GM23338 (cell line): ENCODE data around the gene CPEB3. TPM values are rescaled to one million over a fixed set of nuclear protein-coding genes. Genes with fewer than 3 reads are reported as not detected.

Experiments used
- ATAC-seq: fragments of 200-7000 bp; cut with Tn5 transposase; 3 replicates; pipeline ENCODE4 v1.9.1; 2020
- DNase-seq: peaks from one replicate; pipeline ENCODE4 v3.0.0-alpha.2; 2015; ENCODE audit warnings: low spot score
- H2AFZ ChIP-seq: fragments of 200-600 bp; sonication (generic); 2 replicates; pipeline ENCODE4 v1.8.0; 2016; ENCODE audit warnings: antibody characterized with exemption, mild to moderate bottlenecking, moderate library complexity
- H3F3A ChIP-seq: fragments of 200-600 bp; sonication (generic); replicated peaks from 2 replicates; pipeline ENCODE4 v1.8.0; 2017; ENCODE audit warnings: antibody characterized with exemption, mixed run types, low read depth
- H3K27ac ChIP-seq: fragments of 200-600 bp; sonication (generic); 2 replicates; pipeline ENCODE4 v1.6.1; 2016; ENCODE audit warnings: low read depth
- H3K27me3 ChIP-seq: fragments of 200-600 bp; sonication (generic); 2 replicates; pipeline ENCODE4 v1.8.0; 2016; ENCODE audit warnings: mild to moderate bottlenecking, mixed run types, moderate library complexity; ENCODE audit not compliant: insufficient read depth
- H3K36me3 ChIP-seq: fragments of 200-600 bp; sonication (generic); 2 replicates; pipeline ENCODE4 v1.8.0; 2016; ENCODE audit warnings: mild to moderate bottlenecking; ENCODE audit not compliant: insufficient read depth
- H3K4me1 ChIP-seq: fragments of 200-600 bp; sonication (generic); 2 replicates; pipeline ENCODE4 v1.8.0; 2016; ENCODE audit warnings: mild to moderate bottlenecking, moderate library complexity; ENCODE audit not compliant: insufficient read depth
- H3K4me2 ChIP-seq: fragments of 200-600 bp; sonication (generic); 2 replicates; pipeline ENCODE4 v1.7.1; 2017; ENCODE audit warnings: mixed run types
- H3K4me3 ChIP-seq: fragments of 200-600 bp; sonication (generic); 2 replicates; pipeline ENCODE4 v1.6.1; 2016; ENCODE audit warnings: mixed run types
- H3K79me2 ChIP-seq: fragments of 200-600 bp; sonication (generic); replicated peaks from 2 replicates; pipeline ENCODE4 v1.8.0; 2017; ENCODE audit warnings: mild to moderate bottlenecking; ENCODE audit not compliant: insufficient read depth
- H3K9me2 ChIP-seq: fragments of 200-600 bp; sonication (generic); 2 replicates; pipeline ENCODE4 v1.8.0; 2017; ENCODE audit not compliant: insufficient read depth
- H4K20me1 ChIP-seq: fragments of 200-600 bp; sonication (generic); replicated peaks from 2 replicates; pipeline ENCODE4 v1.8.0; 2017; ENCODE audit warnings: mild to moderate bottlenecking; ENCODE audit not compliant: insufficient read depth
- H3K27ac Mint-ChIP-seq: 2 replicates; pipeline ENCODE4 v1.8.0; 2020; ENCODE audit warnings: inconsistent platforms, mild to moderate bottlenecking, moderate library complexity, mixed read lengths
- H3K27me3 Mint-ChIP-seq: 3 replicates; pipeline ENCODE4 v1.8.0; 2022; ENCODE audit warnings: low read depth, mild to moderate bottlenecking, moderate library complexity, mixed read lengths, inconsistent platforms; ENCODE audit not compliant: insufficient read depth, poor library complexity
- H3K36me3 Mint-ChIP-seq: 3 replicates; pipeline ENCODE4 v1.8.0; 2021; ENCODE audit warnings: low read depth, mild to moderate bottlenecking, inconsistent platforms, moderate library complexity, mixed read lengths
- H3K4me1 Mint-ChIP-seq: 3 replicates; pipeline ENCODE4 v1.8.0; 2020; ENCODE audit warnings: mild to moderate bottlenecking, inconsistent platforms, mixed read lengths
- H3K4me3 Mint-ChIP-seq: 3 replicates; pipeline ENCODE4 v1.8.0; 2021; ENCODE audit warnings: moderate library complexity, mild to moderate bottlenecking, inconsistent platforms, mixed read lengths
- H3K9me3 Mint-ChIP-seq: 3 replicates; pipeline ENCODE4 v1.8.0; 2020; ENCODE audit warnings: moderate library complexity, mild to moderate bottlenecking, inconsistent platforms, mixed read lengths
- EZH2 ChIP-seq: fragments of 200-600 bp; sonication (generic); IDR thresholded peaks from one replicate; pipeline ENCODE4 v1.8.0; 2017; ENCODE audit warnings: antibody characterized with exemption, mild to moderate bottlenecking, low read depth; ENCODE audit not compliant: unreplicated experiment
- JUNB ChIP-seq: IDR thresholded peaks from one replicate; pipeline ENCODE4 v1.6.1; 2016; ENCODE audit warnings: antibody characterized with exemption; ENCODE audit not compliant: unreplicated experiment
- NANOG ChIP-seq: IDR thresholded peaks from 2 replicates; pipeline ENCODE4 v1.6.1; 2016; ENCODE audit warnings: antibody characterized with exemption, borderline replicate concordance
- STAT1 ChIP-seq: IDR thresholded peaks from one replicate; pipeline ENCODE4 v1.6.1; 2016; ENCODE audit warnings: antibody characterized with exemption; ENCODE audit not compliant: unreplicated experiment
- ZNF114 ChIP-seq: fragments of 250-450 bp; sonication (Bioruptor Pico); IDR thresholded peaks from 2 replicates; pipeline ENCODE4 v1.5.0; 2020; ENCODE audit warnings: mild to moderate bottlenecking, moderate library complexity
- ZNF331 ChIP-seq: fragments of 250-450 bp; sonication (Bioruptor Pico); IDR thresholded peaks from 2 replicates; pipeline ENCODE4 v1.5.0; 2020; ENCODE audit warnings: low read depth, mild to moderate bottlenecking, moderate library complexity
- polyA plus RNA-seq: library from polyadenylated mRNA; unstranded; fragments of >200 nt; fragmentation: Nextera tagmentation; extraction: Ambion mirVana; gene quantifications from 2 replicates; pipeline ENCODE4 v1.2.1, GENCODE V29; 2016
- total RNA-seq: library from RNA; depleted of rRNA; stranded (reverse); fragments of >200 nt; shearing (Covaris generic); gene quantifications from 2 replicates; pipeline ENCODE4 v1.2.3, GENCODE V29; 2014
- TF ChIP-seq, protein P1 (sequence below): fragments of 250-450 bp; sonication (Bioruptor Pico); IDR thresholded peaks from 2 replicates; pipeline ENCODE4 v1.5.0; 2020; ENCODE audit warnings: mild to moderate bottlenecking, moderate library complexity
- TF ChIP-seq, protein P2 (sequence below), 2 experiments: fragments of 200-600 bp in 1 of 2; sonication (generic) in 1 of 2; conservative IDR thresholded peaks; 2 replicates each; pipeline versions ENCODE4 v1.5.1 to v1.6.1; 2016 to 2017; ENCODE audit warnings: antibody characterized with exemption in 2 of 2, low read depth in 2 of 2, mild to moderate bottlenecking in 2 of 2, moderate library complexity in 1 of 2
- TF ChIP-seq, protein P3 (sequence below): IDR thresholded peaks from one replicate; pipeline ENCODE4 v1.6.1; 2018; ENCODE audit warnings: antibody characterized with exemption; ENCODE audit not compliant: unreplicated experiment
- TF ChIP-seq, protein P4 (sequence below): IDR thresholded peaks from 2 replicates; pipeline ENCODE4 v1.6.1; 2016; ENCODE audit warnings: antibody characterized with exemption

Gene CPEB3
- total and polyA plus RNA-seq, 2 experiments from 2014 or later: 0.74 to 1.9 TPM

DNA sequence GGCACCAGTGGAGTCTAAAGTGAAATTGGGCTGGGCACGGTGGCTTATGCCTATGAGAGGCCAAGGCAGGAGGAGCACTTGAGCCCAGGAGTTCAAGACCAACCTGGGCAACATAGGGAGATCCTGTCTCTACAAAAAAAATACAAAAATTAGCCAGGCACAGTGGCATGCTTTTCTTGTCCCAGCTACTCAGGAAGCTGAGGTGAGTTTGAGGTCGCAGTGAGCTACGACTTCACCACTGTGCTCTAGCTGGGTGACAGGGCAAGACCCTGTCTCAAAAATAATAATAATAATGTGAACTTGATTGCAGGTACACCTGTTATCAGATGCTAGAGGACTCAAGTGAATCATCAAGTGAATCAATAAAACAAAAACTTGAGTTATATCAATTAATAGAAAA, 259.3 kb downstream of the CPEB3 start (continued):
- TF ChIP-seq, protein P1, sequence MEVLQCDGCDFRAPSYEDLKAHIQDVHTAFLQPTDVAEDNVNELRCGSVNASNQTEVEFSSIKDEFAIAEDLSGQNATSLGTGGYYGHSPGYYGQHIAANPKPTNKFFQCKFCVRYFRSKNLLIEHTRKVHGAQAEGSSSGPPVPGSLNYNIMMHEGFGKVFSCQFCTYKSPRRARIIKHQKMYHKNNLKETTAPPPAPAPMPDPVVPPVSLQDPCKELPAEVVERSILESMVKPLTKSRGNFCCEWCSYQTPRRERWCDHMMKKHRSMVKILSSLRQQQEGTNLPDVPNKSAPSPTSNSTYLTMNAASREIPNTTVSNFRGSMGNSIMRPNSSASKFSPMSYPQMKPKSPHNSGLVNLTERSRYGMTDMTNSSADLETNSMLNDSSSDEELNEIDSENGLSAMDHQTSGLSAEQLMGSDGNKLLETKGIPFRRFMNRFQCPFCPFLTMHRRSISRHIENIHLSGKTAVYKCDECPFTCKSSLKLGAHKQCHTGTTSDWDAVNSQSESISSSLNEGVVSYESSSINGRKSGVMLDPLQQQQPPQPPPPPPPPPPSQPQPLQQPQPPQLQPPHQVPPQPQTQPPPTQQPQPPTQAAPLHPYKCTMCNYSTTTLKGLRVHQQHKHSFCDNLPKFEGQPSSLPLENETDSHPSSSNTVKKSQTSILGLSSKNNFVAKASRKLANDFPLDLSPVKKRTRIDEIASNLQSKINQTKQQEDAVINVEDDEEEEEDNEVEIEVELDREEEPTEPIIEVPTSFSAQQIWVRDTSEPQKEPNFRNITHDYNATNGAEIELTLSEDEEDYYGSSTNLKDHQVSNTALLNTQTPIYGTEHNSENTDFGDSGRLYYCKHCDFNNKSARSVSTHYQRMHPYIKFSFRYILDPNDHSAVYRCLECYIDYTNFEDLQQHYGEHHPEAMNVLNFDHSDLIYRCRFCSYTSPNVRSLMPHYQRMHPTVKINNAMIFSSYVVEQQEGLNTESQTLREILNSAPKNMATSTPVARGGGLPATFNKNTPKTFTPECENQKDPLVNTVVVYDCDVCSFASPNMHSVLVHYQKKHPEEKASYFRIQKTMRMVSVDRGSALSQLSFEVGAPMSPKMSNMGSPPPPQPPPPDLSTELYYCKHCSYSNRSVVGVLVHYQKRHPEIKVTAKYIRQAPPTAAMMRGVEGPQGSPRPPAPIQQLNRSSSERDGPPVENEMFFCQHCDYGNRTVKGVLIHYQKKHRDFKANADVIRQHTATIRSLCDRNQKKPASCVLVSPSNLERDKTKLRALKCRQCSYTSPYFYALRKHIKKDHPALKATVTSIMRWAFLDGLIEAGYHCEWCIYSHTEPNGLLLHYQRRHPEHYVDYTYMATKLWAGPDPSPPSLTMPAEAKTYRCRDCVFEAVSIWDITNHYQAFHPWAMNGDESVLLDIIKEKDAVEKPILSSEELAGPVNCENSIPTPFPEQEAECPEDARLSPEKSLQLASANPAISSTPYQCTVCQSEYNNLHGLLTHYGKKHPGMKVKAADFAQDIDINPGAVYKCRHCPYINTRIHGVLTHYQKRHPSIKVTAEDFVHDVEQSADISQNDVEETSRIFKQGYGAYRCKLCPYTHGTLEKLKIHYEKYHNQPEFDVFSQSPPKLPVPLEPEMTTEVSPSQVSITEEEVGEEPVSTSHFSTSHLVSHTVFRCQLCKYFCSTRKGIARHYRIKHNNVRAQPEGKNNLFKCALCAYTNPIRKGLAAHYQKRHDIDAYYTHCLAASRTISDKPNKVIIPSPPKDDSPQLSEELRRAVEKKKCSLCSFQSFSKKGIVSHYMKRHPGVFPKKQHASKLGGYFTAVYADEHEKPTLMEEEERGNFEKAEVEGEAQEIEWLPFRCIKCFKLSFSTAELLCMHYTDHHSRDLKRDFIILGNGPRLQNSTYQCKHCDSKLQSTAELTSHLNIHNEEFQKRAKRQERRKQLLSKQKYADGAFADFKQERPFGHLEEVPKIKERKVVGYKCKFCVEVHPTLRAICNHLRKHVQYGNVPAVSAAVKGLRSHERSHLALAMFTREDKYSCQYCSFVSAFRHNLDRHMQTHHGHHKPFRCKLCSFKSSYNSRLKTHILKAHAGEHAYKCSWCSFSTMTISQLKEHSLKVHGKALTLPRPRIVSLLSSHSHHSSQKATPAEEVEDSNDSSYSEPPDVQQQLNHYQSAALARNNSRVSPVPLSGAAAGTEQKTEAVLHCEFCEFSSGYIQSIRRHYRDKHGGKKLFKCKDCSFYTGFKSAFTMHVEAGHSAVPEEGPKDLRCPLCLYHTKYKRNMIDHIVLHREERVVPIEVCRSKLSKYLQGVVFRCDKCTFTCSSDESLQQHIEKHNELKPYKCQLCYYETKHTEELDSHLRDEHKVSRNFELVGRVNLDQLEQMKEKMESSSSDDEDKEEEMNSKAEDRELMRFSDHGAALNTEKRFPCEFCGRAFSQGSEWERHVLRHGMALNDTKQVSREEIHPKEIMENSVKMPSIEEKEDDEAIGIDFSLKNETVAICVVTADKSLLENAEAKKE (CRISPR knock-in tag): no peak
- TF ChIP-seq, protein P2, sequence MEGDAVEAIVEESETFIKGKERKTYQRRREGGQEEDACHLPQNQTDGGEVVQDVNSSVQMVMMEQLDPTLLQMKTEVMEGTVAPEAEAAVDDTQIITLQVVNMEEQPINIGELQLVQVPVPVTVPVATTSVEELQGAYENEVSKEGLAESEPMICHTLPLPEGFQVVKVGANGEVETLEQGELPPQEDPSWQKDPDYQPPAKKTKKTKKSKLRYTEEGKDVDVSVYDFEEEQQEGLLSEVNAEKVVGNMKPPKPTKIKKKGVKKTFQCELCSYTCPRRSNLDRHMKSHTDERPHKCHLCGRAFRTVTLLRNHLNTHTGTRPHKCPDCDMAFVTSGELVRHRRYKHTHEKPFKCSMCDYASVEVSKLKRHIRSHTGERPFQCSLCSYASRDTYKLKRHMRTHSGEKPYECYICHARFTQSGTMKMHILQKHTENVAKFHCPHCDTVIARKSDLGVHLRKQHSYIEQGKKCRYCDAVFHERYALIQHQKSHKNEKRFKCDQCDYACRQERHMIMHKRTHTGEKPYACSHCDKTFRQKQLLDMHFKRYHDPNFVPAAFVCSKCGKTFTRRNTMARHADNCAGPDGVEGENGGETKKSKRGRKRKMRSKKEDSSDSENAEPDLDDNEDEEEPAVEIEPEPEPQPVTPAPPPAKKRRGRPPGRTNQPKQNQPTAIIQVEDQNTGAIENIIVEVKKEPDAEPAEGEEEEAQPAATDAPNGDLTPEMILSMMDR (conservative IDR thresholded peaks at IDR 0.05; ENCODE audit: low read depth in 2 of 2): no peak
- no peak for TF ChIP-seq JUNB

DNA sequence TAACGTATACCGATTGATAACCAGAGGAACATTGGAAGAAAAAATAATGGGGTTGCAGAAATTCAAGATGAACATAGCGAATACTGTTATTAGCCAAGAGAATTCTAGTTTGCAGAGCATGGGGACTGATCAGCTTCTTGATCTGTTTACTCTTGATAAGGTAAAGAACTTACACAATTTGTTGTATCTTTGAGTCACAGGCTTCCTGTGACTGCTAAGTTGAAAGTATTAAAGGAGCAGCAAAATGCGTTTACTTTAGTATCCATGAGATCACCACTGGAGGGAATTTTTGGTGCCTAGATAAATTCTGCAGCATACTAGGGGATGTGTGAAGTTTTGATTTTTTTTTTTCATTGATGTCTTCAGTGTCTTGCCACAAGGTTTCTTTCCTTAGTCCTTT, 263.7 kb downstream of the CPEB3 start:
- Histone ChIP-seq H3F3A (no peaks in the 10 kb centered on the region), H3K36me3 (peaks cover 12% of the 10 kb centered on the region), H2AFZ (no peak overlapping the region), H4K20me1 (0 out of 2 replicates have a peak, but pooled peaks cover 1% of the 10 kb centered on the region), H3K4me3 (no peak overlapping the region), H3K79me2 (no peaks in the 10 kb centered on the region), H3K4me2 (no peak overlapping the region), H3K27me3 (no peaks in the 10 kb centered on the region), H3K9me2 (no peaks in the 10 kb centered on the region), H3K27ac (no peak overlapping the region), H3K4me1 (peaks cover 2% of the 10 kb centered on the region)
- Mint-ChIP-seq H3K4me3 (no peak overlapping the region), H3K9me3 (no peaks in the 10 kb centered on the region), H3K27ac (no peak overlapping the region), H3K36me3 (peaks cover 46% of the 10 kb centered on the region), H3K4me1 (peaks cover under 1% of the 10 kb centered on the region; the same call in 2 of the 3 replicates), H3K27me3 (peaks cover 2% of the 10 kb centered on the region)
- DNase-seq (no peak), ATAC-seq (no peak)
- TF ChIP-seq EZH2 (no peak), NANOG (no peak), ZNF114 (no peak), STAT1 (no peak), ZNF331 (CRISPR knock-in tag) (no peak)
- TF ChIP-seq, protein P3, sequence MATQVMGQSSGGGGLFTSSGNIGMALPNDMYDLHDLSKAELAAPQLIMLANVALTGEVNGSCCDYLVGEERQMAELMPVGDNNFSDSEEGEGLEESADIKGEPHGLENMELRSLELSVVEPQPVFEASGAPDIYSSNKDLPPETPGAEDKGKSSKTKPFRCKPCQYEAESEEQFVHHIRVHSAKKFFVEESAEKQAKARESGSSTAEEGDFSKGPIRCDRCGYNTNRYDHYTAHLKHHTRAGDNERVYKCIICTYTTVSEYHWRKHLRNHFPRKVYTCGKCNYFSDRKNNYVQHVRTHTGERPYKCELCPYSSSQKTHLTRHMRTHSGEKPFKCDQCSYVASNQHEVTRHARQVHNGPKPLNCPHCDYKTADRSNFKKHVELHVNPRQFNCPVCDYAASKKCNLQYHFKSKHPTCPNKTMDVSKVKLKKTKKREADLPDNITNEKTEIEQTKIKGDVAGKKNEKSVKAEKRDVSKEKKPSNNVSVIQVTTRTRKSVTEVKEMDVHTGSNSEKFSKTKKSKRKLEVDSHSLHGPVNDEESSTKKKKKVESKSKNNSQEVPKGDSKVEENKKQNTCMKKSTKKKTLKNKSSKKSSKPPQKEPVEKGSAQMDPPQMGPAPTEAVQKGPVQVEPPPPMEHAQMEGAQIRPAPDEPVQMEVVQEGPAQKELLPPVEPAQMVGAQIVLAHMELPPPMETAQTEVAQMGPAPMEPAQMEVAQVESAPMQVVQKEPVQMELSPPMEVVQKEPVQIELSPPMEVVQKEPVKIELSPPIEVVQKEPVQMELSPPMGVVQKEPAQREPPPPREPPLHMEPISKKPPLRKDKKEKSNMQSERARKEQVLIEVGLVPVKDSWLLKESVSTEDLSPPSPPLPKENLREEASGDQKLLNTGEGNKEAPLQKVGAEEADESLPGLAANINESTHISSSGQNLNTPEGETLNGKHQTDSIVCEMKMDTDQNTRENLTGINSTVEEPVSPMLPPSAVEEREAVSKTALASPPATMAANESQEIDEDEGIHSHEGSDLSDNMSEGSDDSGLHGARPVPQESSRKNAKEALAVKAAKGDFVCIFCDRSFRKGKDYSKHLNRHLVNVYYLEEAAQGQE: no peak
- TF ChIP-seq, protein P2 (conservative IDR thresholded peaks at IDR 0.05; ENCODE audit: low read depth in 2 of 2): no peak
- TF ChIP-seq, protein P4, sequence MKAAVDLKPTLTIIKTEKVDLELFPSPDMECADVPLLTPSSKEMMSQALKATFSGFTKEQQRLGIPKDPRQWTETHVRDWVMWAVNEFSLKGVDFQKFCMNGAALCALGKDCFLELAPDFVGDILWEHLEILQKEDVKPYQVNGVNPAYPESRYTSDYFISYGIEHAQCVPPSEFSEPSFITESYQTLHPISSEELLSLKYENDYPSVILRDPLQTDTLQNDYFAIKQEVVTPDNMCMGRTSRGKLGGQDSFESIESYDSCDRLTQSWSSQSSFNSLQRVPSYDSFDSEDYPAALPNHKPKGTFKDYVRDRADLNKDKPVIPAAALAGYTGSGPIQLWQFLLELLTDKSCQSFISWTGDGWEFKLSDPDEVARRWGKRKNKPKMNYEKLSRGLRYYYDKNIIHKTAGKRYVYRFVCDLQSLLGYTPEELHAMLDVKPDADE: no peak
